GM15510 (cell line): Measurements from ENCODE around the gene PLCXD1.

Experiments
- POLR2A ChIP-seq: IDR thresholded peaks from 3 replicates; pipeline ENCODE4 v1.6.1; 2011; ENCODE audit warnings: borderline replicate concordance; ENCODE audit not compliant: insufficient read length; ENCODE audit errors: extremely low read depth

Gene PLCXD1

DNA sequence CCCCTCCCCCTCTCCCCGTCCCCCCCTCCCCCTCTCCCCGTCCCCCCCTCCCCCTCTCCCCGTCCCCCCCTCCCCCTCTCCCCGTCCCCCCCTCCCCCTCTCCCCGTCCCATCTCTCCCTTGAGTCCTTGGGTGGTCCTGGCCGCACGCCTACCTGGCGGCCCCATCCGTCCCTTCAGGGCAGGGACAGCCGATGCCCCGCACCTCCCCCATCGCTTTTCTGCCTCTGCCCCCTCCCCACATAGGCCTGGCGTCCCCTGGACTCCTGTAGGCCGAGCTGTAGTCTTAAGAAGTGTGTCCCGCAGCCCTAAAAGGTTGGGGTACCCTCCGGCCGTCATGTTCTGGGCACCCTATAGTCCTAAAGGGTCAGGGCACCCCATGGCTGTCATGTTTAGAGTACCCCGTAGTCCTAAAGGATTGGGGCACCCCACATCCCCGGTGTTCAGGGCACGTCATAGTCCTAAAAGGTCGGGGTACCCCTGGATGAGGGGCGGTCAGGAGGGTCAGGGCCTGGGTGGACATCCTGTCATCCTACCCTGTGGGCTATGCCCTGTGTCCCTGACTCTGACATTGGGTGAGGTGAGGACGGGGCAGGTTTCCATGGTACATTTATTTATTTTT is 48.2 kb downstream of the PLCXD1 start:
- TF ChIP-seq POLR2A = no peak

DNA sequence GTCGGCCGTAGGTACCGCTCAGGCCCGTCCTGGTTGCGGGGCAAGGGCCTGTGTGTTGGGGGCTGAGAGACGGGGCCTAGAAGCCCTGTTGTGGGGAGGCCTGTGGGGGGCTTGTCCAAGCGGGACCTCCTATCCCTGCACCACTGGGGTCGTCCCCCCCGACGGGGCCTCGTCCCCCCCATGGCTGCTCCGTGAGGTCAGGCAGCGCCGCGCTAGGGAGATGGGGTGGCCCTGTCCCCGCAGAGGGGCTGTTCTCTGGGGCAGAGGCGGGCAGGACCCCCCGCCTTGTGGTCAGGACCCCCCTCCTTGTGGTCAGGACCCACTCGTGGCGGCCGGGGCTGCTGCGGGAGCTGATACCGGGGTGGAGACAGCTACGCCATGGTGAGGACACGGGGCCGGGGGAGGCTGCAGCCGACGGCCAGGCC is 49.6 kb downstream of the PLCXD1 start:
- TF ChIP-seq POLR2A = no peak

DNA sequence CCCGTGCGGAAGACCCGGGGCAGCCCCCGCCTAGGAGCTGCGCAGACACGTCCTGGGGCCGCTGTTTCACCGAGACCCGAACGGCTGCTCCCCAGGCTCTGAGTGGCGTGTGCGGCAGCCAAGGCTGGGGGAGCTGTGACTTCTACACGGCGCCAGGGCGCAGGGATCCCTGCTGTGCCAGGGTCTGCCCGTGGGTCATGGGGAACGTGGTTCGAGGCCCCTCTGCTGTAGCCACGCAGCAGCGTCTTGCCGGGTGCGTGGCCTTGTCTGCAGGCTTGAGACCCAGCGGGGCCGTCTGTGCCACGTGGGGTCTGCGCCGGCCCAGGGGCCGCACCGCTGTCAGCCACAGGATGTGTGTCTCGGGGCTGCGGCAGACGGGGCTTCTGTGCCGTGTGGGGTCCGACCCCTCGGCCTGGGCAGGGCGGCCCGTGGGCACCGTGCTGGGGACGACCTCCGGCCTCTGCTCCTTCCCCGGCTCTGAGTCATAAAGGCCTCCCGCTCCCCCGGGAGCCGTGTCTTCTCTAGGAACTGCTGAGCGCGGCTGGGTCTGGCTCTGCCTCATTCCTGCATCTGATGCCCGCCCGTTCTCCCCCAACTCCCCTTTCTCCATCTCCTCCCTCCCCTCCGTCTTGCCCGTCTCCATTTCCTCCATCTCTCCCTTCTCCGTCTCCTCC is 50.1 kb downstream of the PLCXD1 start:
- peak; percentile 4 for TF ChIP-seq POLR2A

DNA sequence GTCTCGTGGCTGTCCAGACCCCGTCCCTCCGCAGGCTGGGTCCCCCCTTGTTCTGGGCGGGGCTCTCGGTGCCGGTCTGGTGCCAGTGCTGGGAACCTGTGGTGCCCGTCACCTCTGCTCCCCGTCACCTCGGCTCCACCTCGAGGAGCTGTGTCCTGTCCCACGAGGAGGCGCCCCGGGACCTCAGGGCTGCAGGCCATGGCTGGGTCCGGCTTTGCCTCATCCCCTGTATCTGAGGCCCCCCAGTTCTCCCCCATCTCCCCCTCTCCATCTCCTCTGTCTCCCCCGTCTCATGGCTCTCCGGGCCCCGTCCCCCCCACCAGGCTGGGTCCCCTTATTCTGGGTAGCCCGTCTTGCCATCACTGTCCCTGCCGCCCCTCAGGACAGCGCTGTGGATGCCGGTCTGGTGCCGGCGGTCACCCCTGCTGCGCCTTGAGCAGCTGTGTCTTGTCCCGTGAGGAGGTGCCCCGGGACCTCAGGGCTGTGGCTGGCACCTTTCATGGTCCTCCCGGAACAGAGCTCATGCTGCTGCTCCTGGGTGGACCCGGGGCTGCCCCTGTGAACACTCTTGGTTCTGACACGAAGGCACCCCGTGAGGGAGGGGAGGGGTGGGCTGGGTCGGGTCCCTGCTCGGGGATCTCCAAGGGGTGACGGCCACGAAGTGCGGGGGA is 50.8 kb downstream of the PLCXD1 start:
- peak; percentile 6 for TF ChIP-seq POLR2A

DNA sequence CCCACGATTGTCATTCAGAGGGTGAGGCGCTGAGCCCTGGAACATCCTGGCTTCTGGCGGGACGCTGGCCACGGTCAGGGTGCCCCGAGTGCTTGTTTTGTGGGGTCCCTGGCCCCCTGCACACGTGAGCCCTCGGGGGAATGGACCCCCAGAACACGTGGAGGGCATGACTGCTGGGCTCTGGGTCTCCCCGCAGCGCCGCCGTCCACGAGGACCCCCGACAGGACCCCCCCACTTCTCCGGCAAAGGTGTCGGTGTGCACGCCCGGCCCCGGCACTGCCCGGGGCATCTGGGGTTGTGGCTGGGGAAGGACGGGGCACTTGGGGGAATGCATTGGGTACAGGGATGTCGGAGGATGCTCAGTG is 51.3 kb downstream of the PLCXD1 start:
- no peak for TF ChIP-seq POLR2A

DNA sequence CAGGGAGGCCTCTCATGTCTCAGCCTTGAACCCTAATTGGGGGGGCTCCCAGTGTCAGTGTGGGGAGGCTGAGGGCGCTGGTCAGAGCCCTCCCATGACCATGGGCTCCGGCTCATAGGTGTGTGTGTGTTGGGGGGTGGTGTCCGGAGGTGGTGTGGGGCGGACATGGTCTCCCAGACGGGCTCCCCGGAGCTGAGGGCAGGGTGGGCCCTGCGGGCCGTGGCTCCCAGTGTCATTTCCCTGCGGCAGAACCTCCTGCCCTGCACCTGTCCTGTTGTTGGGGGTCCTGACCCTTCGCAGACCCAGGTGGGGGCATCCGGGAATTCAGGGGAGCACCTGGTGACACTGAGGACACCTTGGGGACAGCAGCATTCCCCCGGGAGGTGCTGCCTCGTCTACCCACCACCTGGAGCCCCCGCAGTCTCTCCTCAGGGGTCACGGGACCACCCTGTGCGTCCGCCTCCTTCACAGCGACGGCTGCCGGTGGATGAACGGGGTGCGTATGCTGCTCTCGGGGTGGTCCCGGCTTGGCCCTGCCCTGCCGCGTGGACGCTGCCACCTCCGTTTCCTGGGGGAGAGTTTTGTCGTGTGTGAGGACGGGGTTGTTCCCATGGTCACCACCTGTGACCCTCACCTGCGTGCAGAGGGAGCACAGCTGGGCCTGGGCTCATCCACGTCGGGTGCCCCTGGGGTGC is 51.9 kb downstream of the PLCXD1 start:
- no peak for TF ChIP-seq POLR2A

DNA sequence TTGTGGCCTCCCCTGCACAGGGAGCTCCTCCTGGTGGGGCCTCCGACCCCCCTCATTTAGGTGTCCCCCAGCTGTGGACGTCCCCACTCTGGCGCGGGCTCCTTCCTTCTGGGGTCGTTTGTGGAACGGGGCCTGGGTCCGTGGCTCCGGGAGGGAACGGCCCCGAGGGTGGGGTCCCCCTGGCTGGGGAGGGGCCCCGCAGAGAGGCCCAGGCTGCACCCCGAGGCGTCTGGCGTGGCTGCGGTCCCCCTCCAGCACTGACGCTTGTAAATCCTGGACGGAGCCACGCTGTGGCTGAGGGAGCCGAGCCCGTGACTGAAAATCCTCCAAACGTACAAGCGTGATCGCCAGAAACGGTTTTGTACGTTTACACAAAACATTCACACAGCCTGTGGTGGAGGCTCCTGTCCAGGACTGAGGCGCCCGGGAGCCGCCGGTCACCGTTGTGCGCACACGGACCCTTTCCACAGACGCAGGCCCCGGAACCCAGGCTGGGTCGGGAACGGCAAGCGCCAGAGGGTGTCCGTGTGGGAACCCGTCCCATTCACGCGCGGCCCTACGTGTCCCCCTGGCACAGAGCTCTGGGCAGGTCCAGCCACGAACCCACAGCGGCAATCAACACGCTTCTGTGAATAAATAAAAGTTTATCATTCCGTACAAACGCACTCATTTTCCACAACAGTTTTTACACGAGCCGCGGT is 52.6 kb downstream of the PLCXD1 start:
- no peak for TF ChIP-seq POLR2A

DNA sequence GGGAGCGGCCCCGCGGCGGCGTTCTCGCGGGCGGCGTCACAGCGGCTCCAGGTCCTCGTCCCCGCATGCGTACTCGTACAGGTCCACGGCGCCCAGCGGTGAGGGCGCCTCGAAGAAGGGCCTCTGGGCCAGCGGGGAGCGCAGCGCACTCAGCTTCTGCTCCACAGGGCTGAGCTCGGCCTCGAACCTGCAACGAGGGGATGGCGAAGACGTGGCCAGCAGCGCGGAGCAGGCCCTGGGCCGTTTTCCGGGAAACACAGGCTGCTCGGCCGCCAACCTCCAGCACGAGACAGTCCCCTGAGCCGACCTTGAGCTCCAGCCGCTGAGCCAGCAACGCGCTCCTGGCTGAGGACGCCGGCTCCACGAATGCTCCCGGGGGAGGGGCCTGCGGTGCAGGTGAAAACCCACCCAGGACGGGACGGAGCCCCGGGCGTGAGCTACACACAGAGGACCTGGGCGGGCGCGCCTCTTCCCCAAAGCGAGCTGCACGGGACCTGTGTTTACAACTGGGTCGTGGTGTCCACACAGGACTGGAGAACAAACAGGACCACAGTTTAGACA is 53.2 kb downstream of the PLCXD1 start:
- no peak for TF ChIP-seq POLR2A

DNA sequence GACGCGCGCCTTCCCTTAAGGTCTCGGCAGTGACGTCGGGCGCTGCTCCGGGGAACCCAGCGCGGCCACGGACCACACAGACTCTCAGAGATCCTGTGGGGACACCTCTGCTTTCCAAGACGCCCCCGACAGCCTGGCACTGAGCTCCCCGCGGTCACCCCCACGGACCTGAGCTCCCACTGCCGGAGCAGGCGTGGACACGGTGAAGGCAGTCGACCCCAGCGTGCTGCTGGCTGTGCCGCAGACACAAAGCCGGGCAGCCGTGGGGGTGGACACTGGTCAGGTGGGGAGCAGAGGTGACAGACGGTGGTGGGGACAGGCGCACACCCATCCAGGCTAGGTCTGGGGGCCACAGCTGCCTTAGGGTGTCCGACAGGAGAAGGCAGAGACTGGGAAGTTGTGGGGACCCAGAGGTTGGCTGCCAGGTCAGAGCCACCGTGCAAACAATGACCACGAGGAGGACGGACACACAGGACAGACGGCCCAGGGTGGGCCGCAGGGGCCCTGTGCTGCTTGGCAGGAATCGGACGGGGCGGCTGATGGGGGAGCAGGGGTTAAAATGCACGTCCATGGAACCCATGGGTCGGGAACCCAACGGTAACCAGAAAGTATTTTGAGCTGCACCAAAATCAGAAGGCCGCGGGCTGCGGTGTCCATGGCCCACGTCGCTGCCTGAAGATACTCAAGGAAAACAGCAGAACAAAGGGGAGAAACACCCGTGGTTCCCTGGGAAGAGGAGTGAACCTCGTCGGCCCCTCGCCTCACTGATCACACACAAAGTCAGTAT is 54.0 kb downstream of the PLCXD1 start:
- no peak for TF ChIP-seq POLR2A

DNA sequence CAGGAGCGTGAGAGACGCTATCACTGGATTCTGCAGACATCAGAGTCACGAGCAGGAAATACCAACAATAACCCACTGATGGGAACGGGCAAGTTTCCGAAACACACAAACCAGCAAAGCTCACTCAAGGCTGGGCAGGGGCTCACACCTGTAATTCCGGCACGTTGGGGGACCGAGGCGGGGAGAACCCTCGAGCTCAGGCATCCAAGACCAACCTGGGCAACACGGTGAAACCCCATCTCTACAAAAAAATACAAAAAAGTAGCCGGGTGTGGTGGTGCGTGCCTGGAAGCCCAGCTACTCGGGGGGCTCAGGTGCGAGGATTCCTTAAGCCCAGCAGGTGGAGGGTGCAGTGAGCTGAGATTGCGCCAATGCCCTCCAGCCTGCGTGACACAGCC is 54.6 kb downstream of the PLCXD1 start:
- no peak for TF ChIP-seq POLR2A

DNA sequence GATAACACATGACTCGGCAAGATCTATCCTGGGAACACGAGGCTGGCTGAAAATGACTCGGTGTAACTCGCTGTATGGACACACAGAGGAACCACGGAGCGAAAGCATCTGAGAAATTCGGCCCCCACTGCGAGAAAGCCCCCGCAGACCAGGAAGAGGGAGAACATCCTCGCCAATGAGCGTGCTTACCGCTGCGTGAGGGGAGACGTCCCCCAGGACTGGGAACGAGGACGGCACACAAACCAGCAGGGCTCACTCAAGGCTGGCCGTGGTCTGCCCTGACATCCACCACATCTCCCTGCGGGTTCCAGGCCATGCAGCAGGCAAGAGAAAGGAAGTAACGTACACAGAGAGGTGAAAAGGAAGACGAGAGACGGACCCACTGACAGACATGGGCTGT is 55.0 kb downstream of the PLCXD1 start:
- no peak for TF ChIP-seq POLR2A

DNA sequence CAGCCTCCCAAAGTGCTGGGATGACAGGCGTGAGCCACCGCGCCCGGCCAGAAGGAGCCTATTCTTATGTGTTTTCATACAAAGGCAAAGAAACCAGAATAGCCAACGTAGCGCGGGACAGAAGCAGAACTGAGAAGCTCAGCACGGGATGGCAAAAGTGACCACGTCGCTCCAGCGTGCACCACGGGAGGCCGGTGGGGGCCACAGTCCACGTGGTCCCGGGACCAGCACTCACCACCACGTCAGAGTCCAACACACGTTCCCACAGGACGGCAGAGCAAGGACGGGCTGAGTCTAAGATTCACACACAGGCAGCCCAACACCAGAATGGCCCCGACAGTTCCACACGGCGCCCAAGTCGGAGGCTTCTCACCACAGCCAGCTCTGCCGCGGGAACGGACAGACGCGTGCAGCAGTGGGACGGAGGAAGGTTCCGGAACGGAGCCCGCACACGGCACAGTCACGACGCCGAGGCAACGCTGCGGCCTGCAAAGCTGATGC is 56.2 kb downstream of the PLCXD1 start:
- TF ChIP-seq POLR2A = no peak

DNA sequence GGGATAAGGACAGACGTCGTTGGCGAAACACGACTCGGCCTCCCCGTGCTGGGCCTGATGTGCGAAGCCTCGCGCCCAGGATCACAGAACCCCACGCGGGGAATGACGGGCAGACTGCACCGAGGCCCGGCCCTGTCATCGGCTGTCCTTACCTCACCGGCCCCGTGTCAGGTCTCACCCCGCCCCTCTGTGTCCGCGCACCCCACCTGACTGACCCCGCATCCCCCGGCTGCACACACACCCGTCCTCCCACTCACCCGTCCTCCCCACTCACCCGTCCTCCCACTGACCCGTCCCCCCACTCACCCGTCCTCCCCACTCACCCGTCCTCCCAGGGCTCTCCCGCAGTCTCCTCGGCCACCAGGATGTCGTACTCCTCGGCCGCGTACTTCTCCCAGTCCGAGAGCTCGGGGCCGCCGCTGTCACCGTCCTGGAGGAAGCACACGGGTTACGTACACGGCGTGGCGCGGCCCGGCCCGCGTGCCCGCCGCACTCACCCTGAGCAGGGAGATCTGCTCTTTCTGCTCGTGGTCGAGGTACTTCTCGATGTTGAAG is 57.2 kb downstream of the PLCXD1 start:
- no peak for TF ChIP-seq POLR2A
